ENCODE data around the gene RFLNA.

Gene RFLNA

DNA sequence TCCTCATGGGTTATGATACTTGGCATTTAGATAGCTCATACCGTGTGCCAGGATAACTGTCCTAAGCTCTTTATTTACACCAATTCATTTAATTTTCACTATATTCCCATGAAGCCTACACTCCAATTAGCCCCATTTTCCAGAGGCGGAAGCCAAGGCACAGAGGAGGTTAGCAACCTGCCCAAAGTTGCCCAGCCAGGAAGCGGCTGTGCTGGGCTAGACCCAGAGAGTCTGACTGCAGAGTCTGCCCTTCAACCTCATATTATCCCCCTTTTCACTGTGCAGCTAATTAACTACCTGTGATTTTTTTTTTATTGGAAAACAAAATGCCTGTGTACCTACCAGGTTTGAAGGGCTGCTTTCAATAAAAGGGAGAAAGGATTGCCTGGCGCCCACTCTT lies 2.5 kb downstream of the RFLNA start:
- Histone ChIP-seq H3K79me2 (ENCODE audit: insufficient read depth, low read length) (no peaks in the 10 kb centered on the region), H3K4me1 (ENCODE audit: insufficient read depth, low read length, severe bottlenecking) (no peaks in the 10 kb centered on the region), H3K9me2 (ENCODE audit: low read depth, low read length) (no peaks in the 10 kb centered on the region), H2AFZ (ENCODE audit: low read length) (no peak overlapping the region), H3K27ac (ENCODE audit: low read depth, low read length, poor library complexity, severe bottlenecking) (no peak overlapping the region), H4K20me1 (ENCODE audit: insufficient read depth, low read length) (no peaks in the 10 kb centered on the region), H3K27me3 (ENCODE audit: insufficient read depth, low read length) (no peaks in the 10 kb centered on the region), H3F3A (ENCODE audit: insufficient read depth, low read length) (no peaks in the 10 kb centered on the region), H3K4me2 (ENCODE audit: low read length) (no peak overlapping the region), H3K36me3 (ENCODE audit: insufficient read depth, low read length) (no peaks in the 10 kb centered on the region), H3K9me3 (ENCODE audit: low read length) (no peaks in the 10 kb centered on the region), H3K9ac (ENCODE audit: low read length) (no peak overlapping the region), H3K4me3 (ENCODE audit: low read depth, low read length, poor library complexity, severe bottlenecking) (no peak overlapping the region)
- TF ChIP-seq, protein P1, sequence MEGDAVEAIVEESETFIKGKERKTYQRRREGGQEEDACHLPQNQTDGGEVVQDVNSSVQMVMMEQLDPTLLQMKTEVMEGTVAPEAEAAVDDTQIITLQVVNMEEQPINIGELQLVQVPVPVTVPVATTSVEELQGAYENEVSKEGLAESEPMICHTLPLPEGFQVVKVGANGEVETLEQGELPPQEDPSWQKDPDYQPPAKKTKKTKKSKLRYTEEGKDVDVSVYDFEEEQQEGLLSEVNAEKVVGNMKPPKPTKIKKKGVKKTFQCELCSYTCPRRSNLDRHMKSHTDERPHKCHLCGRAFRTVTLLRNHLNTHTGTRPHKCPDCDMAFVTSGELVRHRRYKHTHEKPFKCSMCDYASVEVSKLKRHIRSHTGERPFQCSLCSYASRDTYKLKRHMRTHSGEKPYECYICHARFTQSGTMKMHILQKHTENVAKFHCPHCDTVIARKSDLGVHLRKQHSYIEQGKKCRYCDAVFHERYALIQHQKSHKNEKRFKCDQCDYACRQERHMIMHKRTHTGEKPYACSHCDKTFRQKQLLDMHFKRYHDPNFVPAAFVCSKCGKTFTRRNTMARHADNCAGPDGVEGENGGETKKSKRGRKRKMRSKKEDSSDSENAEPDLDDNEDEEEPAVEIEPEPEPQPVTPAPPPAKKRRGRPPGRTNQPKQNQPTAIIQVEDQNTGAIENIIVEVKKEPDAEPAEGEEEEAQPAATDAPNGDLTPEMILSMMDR (IDR thresholded peaks at IDR 0.05; ENCODE audit: low read length), result no peak
- no peak for TF ChIP-seq EZH2 (IDR thresholded peaks at IDR 0.05; ENCODE audit: borderline replicate concordance, low read length)

DNA sequence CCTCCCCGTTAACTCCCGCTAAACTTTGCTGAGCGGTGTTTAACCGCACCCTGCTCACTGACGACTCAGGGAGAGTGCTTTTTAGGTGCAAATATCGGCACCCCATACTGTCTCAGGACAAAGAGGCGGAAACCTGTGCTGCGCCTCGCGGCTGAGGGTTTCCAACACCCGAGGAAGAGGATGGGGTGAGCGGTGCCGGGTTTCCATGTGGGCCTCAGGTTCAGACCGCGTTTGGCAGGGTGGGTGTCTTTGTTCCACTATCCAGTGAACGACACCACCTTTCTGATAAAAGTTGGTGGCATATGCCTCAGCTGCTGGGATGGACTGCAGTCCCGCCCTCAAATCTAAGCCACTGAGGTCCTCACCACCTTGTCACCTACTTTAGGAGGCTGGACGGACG lies 3.0 kb downstream of the RFLNA start:
- H3K4me1 ChIP-seq (ENCODE audit: insufficient read depth, low read length, severe bottlenecking), result no peaks in the 10 kb centered on the region
- H3K4me2 ChIP-seq (ENCODE audit: low read length), result no peak overlapping the region
- H3K27ac ChIP-seq (ENCODE audit: low read depth, low read length, poor library complexity, severe bottlenecking), result no peak overlapping the region
- no peaks in the 10 kb centered on the region for H3K79me2 ChIP-seq (ENCODE audit: insufficient read depth, low read length)
- H4K20me1 ChIP-seq (ENCODE audit: insufficient read depth, low read length), result no peaks in the 10 kb centered on the region
- no peaks in the 10 kb centered on the region for H3K9me3 ChIP-seq (ENCODE audit: low read length)
- no peak overlapping the region for H2AFZ ChIP-seq (ENCODE audit: low read length)
- H3K9ac ChIP-seq (ENCODE audit: low read length), result no peak overlapping the region
- no peak for TF ChIP-seq EZH2 (IDR thresholded peaks at IDR 0.05; ENCODE audit: borderline replicate concordance, low read length)
- TF ChIP-seq, protein P1 (IDR thresholded peaks at IDR 0.05; ENCODE audit: low read length), result no peak
- no peak overlapping the region for H3K4me3 ChIP-seq (ENCODE audit: low read depth, low read length, poor library complexity, severe bottlenecking)
- H3K27me3 ChIP-seq (ENCODE audit: insufficient read depth, low read length), result no peaks in the 10 kb centered on the region
- no peaks in the 10 kb centered on the region for H3K36me3 ChIP-seq (ENCODE audit: insufficient read depth, low read length)
- no peaks in the 10 kb centered on the region for H3K9me2 ChIP-seq (ENCODE audit: low read depth, low read length)
- H3F3A ChIP-seq (ENCODE audit: insufficient read depth, low read length), result no peaks in the 10 kb centered on the region

DNA sequence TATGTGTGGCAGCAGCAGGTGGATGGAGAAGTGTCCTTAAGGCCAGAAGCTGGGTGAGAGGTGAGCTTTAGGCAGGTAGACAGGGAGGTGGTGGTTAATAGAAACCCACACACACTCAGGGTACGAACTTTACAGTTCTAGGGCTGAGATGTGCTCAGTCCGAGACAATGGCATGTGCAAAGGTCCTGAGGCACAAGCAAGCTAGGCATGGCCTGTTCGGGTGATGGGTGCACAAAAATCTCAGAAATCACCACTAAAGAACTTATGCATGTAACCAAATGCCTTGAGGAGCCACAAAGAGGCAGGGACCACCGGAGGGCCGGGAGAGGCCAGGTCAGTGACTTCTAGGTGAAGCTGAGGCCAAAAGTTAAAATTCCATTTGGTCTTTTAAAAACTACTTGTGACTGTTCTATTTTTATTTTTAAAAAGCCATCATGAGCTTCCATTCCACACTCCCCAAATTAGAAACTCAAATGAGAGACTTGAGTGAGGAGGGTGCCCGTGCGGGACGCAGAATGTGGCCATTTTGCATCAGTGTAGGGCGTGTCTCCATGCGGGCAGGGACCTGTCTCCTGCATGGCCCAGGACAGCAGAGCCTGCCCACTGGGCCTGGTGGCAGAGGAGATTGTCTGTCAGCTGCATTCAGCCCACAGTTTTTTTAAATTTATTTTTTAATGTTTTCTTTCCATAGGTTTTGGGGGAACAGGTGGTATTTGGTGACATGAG lies 4.0 kb downstream of the RFLNA start:
- Histone ChIP-seq H3K9me2 (ENCODE audit: low read depth, low read length) (no peaks in the 10 kb centered on the region), H3K27ac (ENCODE audit: low read depth, low read length, poor library complexity, severe bottlenecking) (no peak overlapping the region), H3K36me3 (ENCODE audit: insufficient read depth, low read length) (no peaks in the 10 kb centered on the region), H4K20me1 (ENCODE audit: insufficient read depth, low read length) (no peaks in the 10 kb centered on the region), H3K4me3 (ENCODE audit: low read depth, low read length, poor library complexity, severe bottlenecking) (no peak overlapping the region), H2AFZ (ENCODE audit: low read length) (no peak overlapping the region), H3F3A (ENCODE audit: insufficient read depth, low read length) (no peaks in the 10 kb centered on the region), H3K4me2 (ENCODE audit: low read length) (no peak overlapping the region), H3K4me1 (ENCODE audit: insufficient read depth, low read length, severe bottlenecking) (no peaks in the 10 kb centered on the region), H3K9ac (ENCODE audit: low read length) (no peak overlapping the region), H3K9me3 (ENCODE audit: low read length) (no peaks in the 10 kb centered on the region), H3K79me2 (ENCODE audit: insufficient read depth, low read length) (no peaks in the 10 kb centered on the region), H3K27me3 (ENCODE audit: insufficient read depth, low read length) (no peaks in the 10 kb centered on the region)
- TF ChIP-seq, protein P1 (IDR thresholded peaks at IDR 0.05; ENCODE audit: low read length), result no peak
